H9 (cell line): ENCODE results near the gene PTPN11. TPM values are rescaled to one million over a fixed set of nuclear protein-coding genes. Genes with fewer than 3 reads are reported as not detected.

Source experiments
- DNase-seq: peaks from one replicate; pipeline ENCODE4 v3.0.0-alpha.2; 2017
- H2AFZ ChIP-seq: one replicate; pipeline ENCODE4 v1.6.1; 2013; ENCODE audit warnings: mild to moderate bottlenecking, low read length, control low read depth, moderate library complexity
- H2AK5ac ChIP-seq: 2 replicates; pipeline ENCODE4 v1.6.1; 2013; ENCODE audit warnings: low read length, control low read depth, mixed read lengths; ENCODE audit not compliant: insufficient read length
- H2BK120ac ChIP-seq: one replicate; pipeline ENCODE4 v1.6.1; 2013; ENCODE audit warnings: low read depth, mild to moderate bottlenecking, low read length, control low read depth, inconsistent platforms; ENCODE audit not compliant: poor library complexity, severe bottlenecking
- H2BK12ac ChIP-seq: 2 replicates; pipeline ENCODE4 v1.6.1; 2013; ENCODE audit warnings: low read length, control low read depth, mixed read lengths, low read depth; ENCODE audit not compliant: insufficient read length
- H2BK15ac ChIP-seq: 2 replicates; pipeline ENCODE4 v1.6.1; 2013; ENCODE audit warnings: low read depth, low read length, control low read depth
- H2BK20ac ChIP-seq: one replicate; pipeline ENCODE4 v1.6.1; 2013; ENCODE audit warnings: low read depth, mild to moderate bottlenecking, low read length, control low read depth, inconsistent platforms; ENCODE audit not compliant: poor library complexity, severe bottlenecking
- H2BK5ac ChIP-seq: 2 replicates; pipeline ENCODE4 v1.6.1; 2013; ENCODE audit warnings: low read length, control low read depth, mixed read lengths; ENCODE audit not compliant: insufficient read length
- H3K14ac ChIP-seq: 2 replicates; pipeline ENCODE4 v1.6.1; 2013; ENCODE audit warnings: low read length, control low read depth; ENCODE audit not compliant: insufficient read depth
- H3K18ac ChIP-seq: 2 replicates; pipeline ENCODE4 v1.6.1; 2013; ENCODE audit warnings: low read depth, mild to moderate bottlenecking, mixed read lengths, low read length, control low read depth; ENCODE audit not compliant: insufficient read length
- H3K23ac ChIP-seq: 2 replicates; pipeline ENCODE4 v1.6.1; 2013; ENCODE audit warnings: low read length, control low read depth, mixed read lengths, low read depth; ENCODE audit not compliant: insufficient read length
- H3K23me2 ChIP-seq: 2 replicates; pipeline ENCODE4 v1.6.1; 2013; ENCODE audit warnings: low read depth, mild to moderate bottlenecking, mixed read lengths, low read length, control low read depth; ENCODE audit not compliant: insufficient read length, poor library complexity, severe bottlenecking
- H3K27ac ChIP-seq: 2 replicates; pipeline ENCODE4 v1.5.1; 2013; ENCODE audit warnings: low read length, control low read depth, mixed read lengths, low read depth; ENCODE audit not compliant: insufficient read length
- H3K27me3 ChIP-seq: 2 replicates; pipeline ENCODE4 v1.6.1; 2013; ENCODE audit warnings: low read length, control low read depth, inconsistent platforms; ENCODE audit not compliant: insufficient read depth
- H3K4ac ChIP-seq: 2 replicates; pipeline ENCODE4 v1.6.1; 2013; ENCODE audit warnings: low read depth, mild to moderate bottlenecking, control low read depth, inconsistent platforms, low read length, moderate library complexity
- H3K4me1 ChIP-seq: 2 replicates; pipeline ENCODE4 v1.6.1; 2013; ENCODE audit warnings: low read length, control low read depth, inconsistent platforms; ENCODE audit not compliant: insufficient read depth
- H3K4me2 ChIP-seq: 2 replicates; pipeline ENCODE4 v1.6.1; 2013; ENCODE audit warnings: low read length, control low read depth, mixed read lengths; ENCODE audit not compliant: insufficient read length, insufficient read depth
- H3K56ac ChIP-seq: 2 replicates; pipeline ENCODE4 v1.6.1; 2013; ENCODE audit warnings: low read depth, mild to moderate bottlenecking, mixed read lengths, low read length, control low read depth; ENCODE audit not compliant: insufficient read length
- H3K79me1 ChIP-seq: 2 replicates; pipeline ENCODE4 v1.6.1; 2013; ENCODE audit warnings: low read depth, mild to moderate bottlenecking, moderate library complexity, low read length, control low read depth, inconsistent platforms; ENCODE audit not compliant: insufficient read depth, poor library complexity, severe bottlenecking
- H3K79me2 ChIP-seq: 2 replicates; pipeline ENCODE4 v1.6.1; 2013; ENCODE audit warnings: low read length, control low read depth, inconsistent platforms; ENCODE audit not compliant: insufficient read depth
- H3K9ac ChIP-seq: 2 replicates; pipeline ENCODE4 v1.6.1; 2013; ENCODE audit warnings: low read length, control low read depth, mixed read lengths; ENCODE audit not compliant: insufficient read length; ENCODE audit errors: extremely low read depth
- H3K9me3 ChIP-seq: one replicate; pipeline ENCODE4 v1.6.1; 2013; ENCODE audit warnings: low read depth, low read length, inconsistent platforms; ENCODE audit not compliant: control insufficient read depth
- H3T11ph ChIP-seq: one replicate; pipeline ENCODE4 v1.6.1; 2013; ENCODE audit warnings: mild to moderate bottlenecking, low read length, control low read depth, inconsistent platforms
- H4K20me1 ChIP-seq: one replicate; pipeline ENCODE4 v1.6.1; 2013; ENCODE audit not compliant: control insufficient read depth, insufficient read length, insufficient read depth
- H4K5ac ChIP-seq: 2 replicates; pipeline ENCODE4 v1.6.1; 2013; ENCODE audit warnings: low read depth, mild to moderate bottlenecking, mixed read lengths, low read length, control low read depth; ENCODE audit not compliant: insufficient read length
- H4K8ac ChIP-seq: replicated peaks from 2 replicates; pipeline ENCODE4 v1.6.1; 2013; ENCODE audit warnings: low read length, control low read depth, mixed read lengths, low read depth; ENCODE audit not compliant: insufficient read length
- H4K91ac ChIP-seq: 2 replicates; pipeline ENCODE4 v1.6.1; 2013; ENCODE audit warnings: low read depth, mild to moderate bottlenecking, moderate library complexity, mixed read lengths, low read length, control low read depth; ENCODE audit not compliant: insufficient read length
- H3K27ac Mint-ChIP-seq, 3 experiments: 2 replicates in 2 of 3; 3 replicates in 1 of 3; pipeline ENCODE4 v1.8.0; 2020 to 2021; ENCODE audit warnings: mixed read lengths in 3 of 3, mild to moderate bottlenecking in 1 of 3, moderate library complexity in 1 of 3
- H3K27me3 Mint-ChIP-seq: 2 replicates; pipeline ENCODE4 v1.8.0; 2021; ENCODE audit warnings: low read depth, mild to moderate bottlenecking, moderate library complexity, mixed read lengths
- H3K36me3 Mint-ChIP-seq, 3 experiments: 2 replicates in 2 of 3; 3 replicates in 1 of 3; pipeline ENCODE4 v1.8.0; 2020 to 2021; ENCODE audit warnings: low read depth in 3 of 3, mixed read lengths in 3 of 3; ENCODE audit not compliant: insufficient read depth in 1 of 3
- H3K4me1 Mint-ChIP-seq, 2 experiments: 2 replicates each; pipeline ENCODE4 v1.8.0; 2020; ENCODE audit warnings: mixed read lengths in 2 of 2
- H3K4me3 Mint-ChIP-seq, 2 experiments: 2 replicates in 1 of 2; 3 replicates in 1 of 2; pipeline ENCODE4 v1.8.0; 2020 to 2021; ENCODE audit warnings: mild to moderate bottlenecking in 2 of 2, mixed read lengths in 2 of 2, moderate library complexity in 1 of 2
- H3K9me3 Mint-ChIP-seq, 2 experiments: 2 replicates in 1 of 2; 3 replicates in 1 of 2; pipeline ENCODE4 v1.8.0; 2020; ENCODE audit warnings: mild to moderate bottlenecking in 2 of 2, mixed read lengths in 2 of 2, moderate library complexity in 1 of 2
- CTCF ChIP-seq: fragments of 200-600 bp; sonication (generic); conservative IDR thresholded peaks from 3 replicates; pipeline ENCODE4 v1.8.0; 2021; ENCODE audit warnings: antibody characterized with exemption, mild to moderate bottlenecking
- WGBS: extraction: QIAGEN DNeasy Blood & Tissue Kit; methylation state at CpG from one replicate; pipeline ENCODE4 v1.1.7; 2013; ENCODE audit warnings: missing lambda C conversion rate, low lambda C conversion rate, mixed read lengths; ENCODE audit not compliant: insufficient read length; ENCODE audit errors: extremely low coverage; 5-methylcytosine and 5-hydroxymethylcytosine counted together
- total RNA-seq: library from RNA; stranded (reverse); gene quantifications from 2 replicates; pipeline ENCODE4 v1.2.1, GENCODE V29; 2021

The PTPN11 gene
- total RNA-seq, 1 experiment from 2014 or later, result 112 TPM

- no peak overlapping the region for H4K5ac ChIP-seq
- DNase-seq, result peak; percentile 43
- H2AK5ac ChIP-seq, result no peak overlapping the region
- H2BK5ac ChIP-seq, result no peak overlapping the region
- H4K91ac ChIP-seq, result no peak overlapping the region
- H3K14ac ChIP-seq, result no peak overlapping the region
- Mint-ChIP-seq H3K9me3 (peaks cover 0 to 3% of the 10 kb centered on the region in 2 experiments; a peak in 2 of 5 replicates), H3K27me3 (no peaks in the 10 kb centered on the region; the same call in 1 of the 2 replicates), H3K27ac (peak overlapping the region in 2 of 3 experiments; percentile 83 to 94; a peak in 5 of 7 replicates), H3K4me1 (peaks cover 14 to 15% of the 10 kb centered on the region in 2 experiments), H3K36me3 (peaks cover 0 to 4% (median 3%) of the 10 kb centered on the region in 3 experiments; a peak in 4 of 7 replicates), H3K4me3 (peak overlapping the region; percentile 95 to 99)
- H3K79me2 ChIP-seq, result peaks cover 7% of the 10 kb centered on the region; the same call in 1 of the 2 replicates
- no CpG with 5 or more reads among the region's 33 CpGs for WGBS
- peaks cover 5% of the 10 kb centered on the region for H3K79me1 ChIP-seq
- H3K23ac ChIP-seq, result no peak overlapping the region
- no peak overlapping the region for H2BK15ac ChIP-seq
- H3K56ac ChIP-seq, result no peak overlapping the region
- no peak overlapping the region for H2AFZ ChIP-seq
- H4K8ac ChIP-seq, result no peak overlapping the region
- H3K4me2 ChIP-seq, result peak overlapping the region; percentile 78
- no peaks in the 10 kb centered on the region for H3K23me2 ChIP-seq
- H3K4me1 ChIP-seq, result no peaks in the 10 kb centered on the region
- H3K27ac ChIP-seq, result no peak overlapping the region
- H2BK12ac ChIP-seq, result no peak overlapping the region
- H2BK20ac ChIP-seq, result no peak overlapping the region
- TF ChIP-seq CTCF, result no peak
- H4K20me1 ChIP-seq, result no peaks in the 10 kb centered on the region
- H3K9ac ChIP-seq, result peak overlapping the region; percentile 42
- no peak overlapping the region for H3K18ac ChIP-seq
- no peak overlapping the region for H2BK120ac ChIP-seq
- no peak overlapping the region for H3T11ph ChIP-seq
- H3K27me3 ChIP-seq, result no peaks in the 10 kb centered on the region
- no peak overlapping the region for H3K4ac ChIP-seq
- no peaks in the 10 kb centered on the region for H3K9me3 ChIP-seq
These were observed 37.3 kb upstream of the PTPN11 start for GRCh38 chr12:112381406-112381882.
